Liver (tissue), 9 donors: ENCODE data around the gene UBXN6. TPM values are rescaled to one million over a fixed set of nuclear protein-coding genes. Genes with fewer than 3 reads are reported as not detected.

Experiments used
- DNase-seq: peaks from one replicate; pipeline ENCODE4 v3.0.0-alpha.2; 2017; ENCODE audit warnings: low spot score
- H3K27ac ChIP-seq, 2 donors: one replicate each; pipeline ENCODE4 v1.7.0; 2013; ENCODE audit warnings: inconsistent platforms in 2 of 2, low read length in 2 of 2, control low read depth in 1 of 2, low read depth in 1 of 2, mild to moderate bottlenecking in 1 of 2
- H3K27me3 ChIP-seq, 4 donors: one replicate each; pipeline versions ENCODE4 v1.6.1 to v1.7.0; 2013; ENCODE audit warnings: low read length in 3 of 4, inconsistent platforms in 1 of 4, mild to moderate bottlenecking in 1 of 4, moderate library complexity in 1 of 4; ENCODE audit not compliant: control insufficient read depth in 4 of 4, insufficient read depth in 4 of 4
- H3K36me3 ChIP-seq, 4 donors: one replicate each; pipeline versions ENCODE4 v1.6.1 to v1.7.0; 2013; ENCODE audit warnings: low read length in 3 of 4, mild to moderate bottlenecking in 3 of 4, low read depth in 1 of 4, moderate library complexity in 1 of 4; ENCODE audit not compliant: control insufficient read depth in 4 of 4, insufficient read depth in 3 of 4
- H3K4me1 ChIP-seq, 4 donors: one replicate each; pipeline versions ENCODE4 v1.6.1 to v1.7.0; 2013; ENCODE audit warnings: low read length in 3 of 4, mild to moderate bottlenecking in 3 of 4, moderate library complexity in 1 of 4; ENCODE audit not compliant: control insufficient read depth in 4 of 4, insufficient read depth in 4 of 4
- H3K4me3 ChIP-seq, 3 donors: one replicate each; pipeline versions ENCODE4 v1.6.1 to v1.7.0; 2013; ENCODE audit warnings: low read length in 3 of 3, control low read depth in 1 of 3, low read depth in 1 of 3, mild to moderate bottlenecking in 1 of 3
- H3K9ac ChIP-seq, 2 donors: one replicate each; pipeline ENCODE4 v1.7.0; 2013; ENCODE audit warnings: low read length in 2 of 2, mild to moderate bottlenecking in 2 of 2, moderate library complexity in 2 of 2, control low read depth in 1 of 2, low read depth in 1 of 2
- H3K9me3 ChIP-seq, 4 donors: one replicate each; pipeline versions ENCODE4 v1.6.1 to v1.7.0; 2013; ENCODE audit warnings: low read length in 3 of 4; ENCODE audit not compliant: control insufficient read depth in 4 of 4
- EGR1 ChIP-seq, 2 donors: IDR thresholded peaks; 2 replicates each; pipeline ENCODE4 v1.6.1; 2016 to 2018; ENCODE audit warnings: antibody characterized with exemption in 2 of 2, low read depth in 2 of 2
- FOXA1 ChIP-seq: IDR thresholded peaks from 2 replicates; pipeline ENCODE4 v1.6.1; 2016; ENCODE audit warnings: antibody characterized with exemption
- FOXA2 ChIP-seq: IDR thresholded peaks from 2 replicates; pipeline ENCODE4 v1.6.1; 2016; ENCODE audit warnings: antibody characterized with exemption
- GABPA ChIP-seq, 2 donors: IDR thresholded peaks in 1 of 2; conservative IDR thresholded peaks in 1 of 2; 2 replicates each; pipeline ENCODE4 v1.6.1; 2016; ENCODE audit warnings: antibody characterized with exemption in 2 of 2, mild to moderate bottlenecking in 1 of 2, moderate library complexity in 1 of 2
- HNF4A ChIP-seq, 2 donors: conservative IDR thresholded peaks; 2 replicates each; pipeline ENCODE4 v1.6.1; 2016; ENCODE audit warnings: antibody characterized with exemption in 2 of 2, mild to moderate bottlenecking in 2 of 2
- HNF4G ChIP-seq: IDR thresholded peaks from 2 replicates; pipeline ENCODE4 v1.6.1; 2016; ENCODE audit warnings: antibody characterized with exemption
- JUND ChIP-seq, 2 donors: IDR thresholded peaks; 2 replicates each; pipeline ENCODE4 v1.6.1; 2016; ENCODE audit warnings: antibody characterized with exemption in 2 of 2
- MAX ChIP-seq: IDR thresholded peaks from 2 replicates; pipeline ENCODE4 v1.6.1; 2016; ENCODE audit warnings: antibody characterized with exemption
- NR2F2 ChIP-seq: IDR thresholded peaks from 2 replicates; pipeline ENCODE4 v1.6.1; 2016; ENCODE audit warnings: antibody characterized with exemption
- RAD21 ChIP-seq, 2 donors: IDR thresholded peaks; 2 replicates each; pipeline ENCODE4 v1.6.1; 2016; ENCODE audit warnings: antibody characterized with exemption in 2 of 2, mild to moderate bottlenecking in 2 of 2
- RXRA ChIP-seq, 2 donors: IDR thresholded peaks; 2 replicates each; pipeline ENCODE4 v1.6.1; 2017 to 2018; ENCODE audit warnings: antibody characterized with exemption in 2 of 2, mild to moderate bottlenecking in 1 of 2
- SP1 ChIP-seq: IDR thresholded peaks from 2 replicates; pipeline ENCODE4 v1.6.1; 2018; ENCODE audit warnings: antibody characterized with exemption, mild to moderate bottlenecking
- TAF1 ChIP-seq: conservative IDR thresholded peaks from 2 replicates; pipeline ENCODE4 v1.6.1; 2016; ENCODE audit warnings: antibody characterized with exemption, mild to moderate bottlenecking
- YY1 ChIP-seq: IDR thresholded peaks from 2 replicates; pipeline ENCODE4 v1.6.1; 2016; ENCODE audit warnings: antibody characterized with exemption, mild to moderate bottlenecking
- ZBTB33 ChIP-seq: IDR thresholded peaks from 2 replicates; pipeline ENCODE4 v1.6.1; 2016; ENCODE audit warnings: antibody characterized with exemption
- WGBS: extraction: QIAGEN DNeasy Blood & Tissue Kit; methylation state at CpG from one replicate; pipeline ENCODE4 v1.1.7; 2013; 5-methylcytosine and 5-hydroxymethylcytosine counted together
- polyA plus RNA-seq, 2 donors: library from polyadenylated mRNA; stranded (reverse) in 1 of 2; unstranded in 1 of 2; fragments of 200-250 nt in 1 of 2; fragments of >200 nt in 1 of 2; fragmentation: Nextera tagmentation in 1 of 2; extraction: Ambion mirVana in 1 of 2; gene quantifications; one replicate each; pipeline versions ENCODE4 v1.2.1 to v1.2.3, GENCODE V29; 2013 to 2015
- total RNA-seq, 2 donors: library from RNA; depleted of rRNA; stranded (reverse); fragments of >200 nt; gene quantifications; one replicate each; pipeline ENCODE4 v1.2.3, GENCODE V29; 2014
- TF ChIP-seq, protein P1 (sequence below): IDR thresholded peaks from 2 replicates; pipeline ENCODE4 v1.6.1; 2016; ENCODE audit warnings: antibody characterized with exemption, mild to moderate bottlenecking
- TF ChIP-seq, protein P2 (sequence below): fragments of 150-350 bp; IDR thresholded peaks from 2 replicates; pipeline ENCODE4 v1.5.1; 2017; ENCODE audit warnings: improper control_type of control experiment, low read depth, low read length; ENCODE audit not compliant: missing input control
- TF ChIP-seq, protein P3 (sequence below): IDR thresholded peaks from 2 replicates; pipeline ENCODE4 v1.6.1; 2016; ENCODE audit warnings: antibody characterized with exemption
- donor health status: healthy.
- donor health status: healthy.
- donor health status: healthy.
- donor health status: healthy.
- donor health status: healthy.

UBXN6 gene, protein sequence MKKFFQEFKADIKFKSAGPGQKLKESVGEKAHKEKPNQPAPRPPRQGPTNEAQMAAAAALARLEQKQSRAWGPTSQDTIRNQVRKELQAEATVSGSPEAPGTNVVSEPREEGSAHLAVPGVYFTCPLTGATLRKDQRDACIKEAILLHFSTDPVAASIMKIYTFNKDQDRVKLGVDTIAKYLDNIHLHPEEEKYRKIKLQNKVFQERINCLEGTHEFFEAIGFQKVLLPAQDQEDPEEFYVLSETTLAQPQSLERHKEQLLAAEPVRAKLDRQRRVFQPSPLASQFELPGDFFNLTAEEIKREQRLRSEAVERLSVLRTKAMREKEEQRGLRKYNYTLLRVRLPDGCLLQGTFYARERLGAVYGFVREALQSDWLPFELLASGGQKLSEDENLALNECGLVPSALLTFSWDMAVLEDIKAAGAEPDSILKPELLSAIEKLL
- total RNA-seq (10 to 100 TPM; 33.0 to 92.3 TPM), polyA plus RNA-seq (10 to 100 TPM; 39.5 to 68.6 TPM)

DNA sequence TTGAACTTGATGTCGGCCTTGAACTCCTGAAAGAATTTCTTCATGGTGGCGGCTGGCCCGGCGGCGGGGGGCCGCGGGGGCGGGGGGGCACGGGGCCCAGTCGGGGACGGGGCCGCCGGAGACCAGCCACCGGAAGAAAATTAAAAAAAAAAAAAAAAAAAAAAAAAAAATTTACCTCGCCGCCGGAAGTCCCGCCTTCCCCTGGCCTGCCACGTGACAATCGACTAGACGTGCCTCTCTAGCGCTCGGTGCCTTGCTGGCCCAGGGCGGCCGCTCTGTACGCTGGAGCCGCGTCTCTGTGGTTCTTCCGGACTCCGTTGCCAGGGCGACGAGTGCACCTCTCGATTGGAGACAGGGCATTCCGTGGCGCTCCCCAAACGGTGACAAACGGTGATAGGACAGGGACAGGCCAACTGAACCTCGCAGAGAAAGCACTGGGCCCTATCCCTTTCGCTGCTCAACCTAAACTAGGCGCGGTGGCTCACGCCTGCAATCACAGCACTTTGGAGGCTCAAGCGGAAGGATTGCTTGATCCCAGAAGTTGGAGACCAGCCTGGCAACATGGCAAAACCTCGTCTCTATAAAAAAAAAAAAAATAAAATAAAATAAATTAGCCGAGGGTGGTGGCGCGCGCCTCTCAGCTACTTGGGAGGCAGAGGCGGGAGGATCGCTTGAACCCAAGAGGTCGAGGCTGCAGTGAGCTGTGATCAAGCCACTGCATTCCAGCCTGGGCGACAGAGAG, at the start of gene UBXN6:
UBXN6 (minus strand) TSS at position 141 of the 742 bp plus-strand sequence; CDS start at position 44, 97 bp downstream.
- 12% methylated on average over 52 of the region's 52 CpGs for WGBS
- peak; percentile 98 for DNase-seq

More for the DNA sequence above, at the start of gene UBXN6:
- H3K9me3 ChIP-seq, result no peaks in the 10 kb centered on the region
- peaks cover 10 to 24% (median 17%) of the 10 kb centered on the region in 4 donors for H3K4me1 ChIP-seq
- peaks cover 0 to 12% (median 8%) of the 10 kb centered on the region in 4 donors for H3K36me3 ChIP-seq
- H3K9ac ChIP-seq, result peak within 1 kb of the TSS; percentile 56 to 71
- peak within 1 kb of the TSS; percentile 54 to 80 for H3K27ac ChIP-seq
- H3K4me3 ChIP-seq, result peak within 1 kb of the TSS; percentile 83 to 90 (median 84)
- H3K27me3 ChIP-seq, result no peaks in the 10 kb centered on the region
- TF ChIP-seq RXRA (IDR thresholded peaks at IDR 0.05) (peak in 1 of 2 donors; percentile 14), FOXA1 (no peak), GABPA (IDR thresholded peaks at IDR 0.05 in 1 of 2, conservative IDR thresholded peaks at IDR 0.05 in 1 of 2) (peak; percentile 78 to 90), HNF4G (no peak), NR2F2 (no peak), EGR1 (IDR thresholded peaks at IDR 0.05; ENCODE audit: low read depth in 2 of 2) (no peak), MAX (peak; percentile 24), RAD21 (IDR thresholded peaks at IDR 0.05) (peak in 1 of 2 donors; percentile 22), HNF4A (conservative IDR thresholded peaks at IDR 0.05) (no peak), JUND (IDR thresholded peaks at IDR 0.05) (no peak), TAF1 (no peak), ZBTB33 (no peak), SP1 (peak; percentile 49), FOXA2 (no peak), YY1 (peak; percentile 28)
- TF ChIP-seq, protein P1, sequence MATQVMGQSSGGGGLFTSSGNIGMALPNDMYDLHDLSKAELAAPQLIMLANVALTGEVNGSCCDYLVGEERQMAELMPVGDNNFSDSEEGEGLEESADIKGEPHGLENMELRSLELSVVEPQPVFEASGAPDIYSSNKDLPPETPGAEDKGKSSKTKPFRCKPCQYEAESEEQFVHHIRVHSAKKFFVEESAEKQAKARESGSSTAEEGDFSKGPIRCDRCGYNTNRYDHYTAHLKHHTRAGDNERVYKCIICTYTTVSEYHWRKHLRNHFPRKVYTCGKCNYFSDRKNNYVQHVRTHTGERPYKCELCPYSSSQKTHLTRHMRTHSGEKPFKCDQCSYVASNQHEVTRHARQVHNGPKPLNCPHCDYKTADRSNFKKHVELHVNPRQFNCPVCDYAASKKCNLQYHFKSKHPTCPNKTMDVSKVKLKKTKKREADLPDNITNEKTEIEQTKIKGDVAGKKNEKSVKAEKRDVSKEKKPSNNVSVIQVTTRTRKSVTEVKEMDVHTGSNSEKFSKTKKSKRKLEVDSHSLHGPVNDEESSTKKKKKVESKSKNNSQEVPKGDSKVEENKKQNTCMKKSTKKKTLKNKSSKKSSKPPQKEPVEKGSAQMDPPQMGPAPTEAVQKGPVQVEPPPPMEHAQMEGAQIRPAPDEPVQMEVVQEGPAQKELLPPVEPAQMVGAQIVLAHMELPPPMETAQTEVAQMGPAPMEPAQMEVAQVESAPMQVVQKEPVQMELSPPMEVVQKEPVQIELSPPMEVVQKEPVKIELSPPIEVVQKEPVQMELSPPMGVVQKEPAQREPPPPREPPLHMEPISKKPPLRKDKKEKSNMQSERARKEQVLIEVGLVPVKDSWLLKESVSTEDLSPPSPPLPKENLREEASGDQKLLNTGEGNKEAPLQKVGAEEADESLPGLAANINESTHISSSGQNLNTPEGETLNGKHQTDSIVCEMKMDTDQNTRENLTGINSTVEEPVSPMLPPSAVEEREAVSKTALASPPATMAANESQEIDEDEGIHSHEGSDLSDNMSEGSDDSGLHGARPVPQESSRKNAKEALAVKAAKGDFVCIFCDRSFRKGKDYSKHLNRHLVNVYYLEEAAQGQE, result no peak
- TF ChIP-seq, protein P2, sequence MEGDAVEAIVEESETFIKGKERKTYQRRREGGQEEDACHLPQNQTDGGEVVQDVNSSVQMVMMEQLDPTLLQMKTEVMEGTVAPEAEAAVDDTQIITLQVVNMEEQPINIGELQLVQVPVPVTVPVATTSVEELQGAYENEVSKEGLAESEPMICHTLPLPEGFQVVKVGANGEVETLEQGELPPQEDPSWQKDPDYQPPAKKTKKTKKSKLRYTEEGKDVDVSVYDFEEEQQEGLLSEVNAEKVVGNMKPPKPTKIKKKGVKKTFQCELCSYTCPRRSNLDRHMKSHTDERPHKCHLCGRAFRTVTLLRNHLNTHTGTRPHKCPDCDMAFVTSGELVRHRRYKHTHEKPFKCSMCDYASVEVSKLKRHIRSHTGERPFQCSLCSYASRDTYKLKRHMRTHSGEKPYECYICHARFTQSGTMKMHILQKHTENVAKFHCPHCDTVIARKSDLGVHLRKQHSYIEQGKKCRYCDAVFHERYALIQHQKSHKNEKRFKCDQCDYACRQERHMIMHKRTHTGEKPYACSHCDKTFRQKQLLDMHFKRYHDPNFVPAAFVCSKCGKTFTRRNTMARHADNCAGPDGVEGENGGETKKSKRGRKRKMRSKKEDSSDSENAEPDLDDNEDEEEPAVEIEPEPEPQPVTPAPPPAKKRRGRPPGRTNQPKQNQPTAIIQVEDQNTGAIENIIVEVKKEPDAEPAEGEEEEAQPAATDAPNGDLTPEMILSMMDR, result no peak
- TF ChIP-seq, protein P3, sequence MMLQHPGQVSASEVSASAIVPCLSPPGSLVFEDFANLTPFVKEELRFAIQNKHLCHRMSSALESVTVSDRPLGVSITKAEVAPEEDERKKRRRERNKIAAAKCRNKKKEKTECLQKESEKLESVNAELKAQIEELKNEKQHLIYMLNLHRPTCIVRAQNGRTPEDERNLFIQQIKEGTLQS, result no peak
